HEK293 (cell line): ENCODE data around the gene STARD10.

Source experiments
- CTCF ChIA-PET: fragments of 350-600 bp; formaldehyde crosslinking; extraction: SDS; loops from one replicate; lab custom pipeline; 2021; ENCODE audit warnings: antibody characterized with exemption; lab: Yijun Ruan, JAX
- POLR2A ChIA-PET: fragments of 300-600 bp; formaldehyde crosslinking; extraction: SDS; loops from one replicate; lab custom pipeline; 2020; ENCODE audit warnings: antibody characterized with exemption, inconsistent platforms; lab: Yijun Ruan, JAX
- H3K27ac ChIP-seq: fragments of 200-500 bp; sonication (Bioruptor generic); 2 replicates; pipeline ENCODE4 v1.5.1; 2014; ENCODE audit warnings: low read depth, low read length, control low read depth, inconsistent platforms; ENCODE audit errors: extremely low read depth
- H3K36me3 ChIP-seq, 2 experiments: fragments of 200-500 bp in 1 of 2; sonication (Bioruptor generic) in 1 of 2; 1 replicate in 1 of 2; 2 replicates in 1 of 2; pipeline ENCODE4 v1.5.1; 2014 to 2017; ENCODE audit warnings: inconsistent platforms in 2 of 2, low read length in 2 of 2; ENCODE audit not compliant: control insufficient read depth in 2 of 2, insufficient read depth in 1 of 2
- H3K4me1 ChIP-seq: fragments of 200-500 bp; sonication (Bioruptor generic); 2 replicates; pipeline ENCODE4 v1.5.1; 2014; ENCODE audit warnings: mild to moderate bottlenecking, low read length, inconsistent platforms; ENCODE audit not compliant: control insufficient read depth, insufficient read depth
- H3K4me3 ChIP-seq: 2 replicates; pipeline ENCODE4 v1.5.1; 2011; ENCODE audit warnings: low read depth, mild to moderate bottlenecking, control low read depth, low read length, moderate library complexity
- H3K9me3 ChIP-seq: fragments of 200-500 bp; sonication (Bioruptor generic); 2 replicates; pipeline ENCODE4 v1.5.1; 2014; ENCODE audit warnings: low read depth, low read length, inconsistent platforms; ENCODE audit not compliant: control insufficient read depth, insufficient read depth
- AEBP2 ChIP-seq: fragments of 450-650 bp; formaldehyde crosslinking; IDR thresholded peaks from 2 replicates; pipeline ENCODE4 v1.5.1; 2016; ENCODE audit warnings: missing biosample characterization, missing genetic modification characterization, borderline replicate concordance
- GLIS1 ChIP-seq: fragments of 450-650 bp; formaldehyde crosslinking; IDR thresholded peaks from 2 replicates; pipeline ENCODE4 v1.5.1; 2016; ENCODE audit warnings: missing biosample characterization, missing genetic modification characterization
- GLIS2 ChIP-seq: fragments of 450-650 bp; formaldehyde crosslinking; IDR thresholded peaks from 2 replicates; pipeline ENCODE4 v1.5.1; 2016; ENCODE audit warnings: missing biosample characterization, missing genetic modification characterization
- HOXC10 ChIP-seq: sonication (generic); formaldehyde crosslinking; IDR thresholded peaks from 2 replicates; pipeline ENCODE4 v1.8.1; 2023; ENCODE audit warnings: mild to moderate bottlenecking, missing genetic modification reagents
- MZF1 ChIP-seq: fragments of 450-650 bp; formaldehyde crosslinking; IDR thresholded peaks from 2 replicates; pipeline ENCODE4 v1.5.1; 2017; ENCODE audit warnings: missing biosample characterization, missing genetic modification characterization, borderline replicate concordance
- PBX3 ChIP-seq: sonication (generic); formaldehyde crosslinking; IDR thresholded peaks from 2 replicates; pipeline ENCODE4 v1.8.1; 2022; ENCODE audit warnings: mild to moderate bottlenecking, moderate library complexity, missing genetic modification reagents
- SETDB1 ChIP-seq: IDR thresholded peaks from one replicate; pipeline ENCODE4 v1.6.1; 2017; ENCODE audit warnings: mild to moderate bottlenecking, low read length, moderate library complexity, mixed read lengths; ENCODE audit not compliant: insufficient read length
- WT1 ChIP-seq: fragments of 450-650 bp; formaldehyde crosslinking; IDR thresholded peaks from 2 replicates; pipeline ENCODE4 v1.5.1; 2016; ENCODE audit warnings: missing biosample characterization, missing genetic modification characterization
- ZBTB21 ChIP-seq: fragments of 450-650 bp; formaldehyde crosslinking; IDR thresholded peaks from 2 replicates; pipeline ENCODE4 v1.5.1; 2017; ENCODE audit warnings: missing biosample characterization, missing genetic modification characterization
- ZBTB48 ChIP-seq: fragments of 450-650 bp; formaldehyde crosslinking; IDR thresholded peaks from 2 replicates; pipeline ENCODE4 v1.5.1; 2016; ENCODE audit warnings: missing biosample characterization, missing genetic modification characterization
- ZEB2 ChIP-seq: fragments of 450-650 bp; formaldehyde crosslinking; IDR thresholded peaks from 2 replicates; pipeline ENCODE4 v1.5.1; 2016; ENCODE audit warnings: missing biosample characterization, missing genetic modification characterization
- ZFP3 ChIP-seq: fragments of 450-650 bp; formaldehyde crosslinking; IDR thresholded peaks from 2 replicates; pipeline ENCODE4 v1.5.1; 2016; ENCODE audit warnings: low read depth, missing biosample characterization, missing genetic modification characterization
- ZIC2 ChIP-seq: fragments of 450-650 bp; formaldehyde crosslinking; IDR thresholded peaks from 2 replicates; pipeline ENCODE4 v1.5.1; 2016; ENCODE audit warnings: missing biosample characterization, missing genetic modification characterization
- ZNF10 ChIP-seq: fragments of 450-650 bp; formaldehyde crosslinking; IDR thresholded peaks from 2 replicates; pipeline ENCODE4 v1.5.1; 2017; ENCODE audit warnings: missing biosample characterization, missing genetic modification characterization
- ZNF211 ChIP-seq: fragments of 450-650 bp; formaldehyde crosslinking; IDR thresholded peaks from 2 replicates; pipeline ENCODE4 v1.5.1; 2016; ENCODE audit warnings: low read depth, missing biosample characterization, missing genetic modification characterization
- ZNF23 ChIP-seq: fragments of 450-650 bp; formaldehyde crosslinking; IDR thresholded peaks from 2 replicates; pipeline ENCODE4 v1.5.1; 2016; ENCODE audit warnings: missing biosample characterization, missing genetic modification characterization, borderline replicate concordance
- ZNF324 ChIP-seq: fragments of 450-650 bp; formaldehyde crosslinking; IDR thresholded peaks from 2 replicates; pipeline ENCODE4 v1.5.1; 2016; ENCODE audit warnings: missing biosample characterization, missing genetic modification characterization
- ZNF335 ChIP-seq: fragments of 450-650 bp; formaldehyde crosslinking; conservative IDR thresholded peaks from 2 replicates; pipeline ENCODE4 v1.5.1; 2016; ENCODE audit warnings: missing biosample characterization, missing genetic modification characterization
- ZNF488 ChIP-seq: fragments of 450-650 bp; formaldehyde crosslinking; IDR thresholded peaks from 2 replicates; pipeline ENCODE4 v1.5.1; 2016; ENCODE audit warnings: missing biosample characterization, missing genetic modification characterization
- ZNF521 ChIP-seq: fragments of 450-650 bp; formaldehyde crosslinking; IDR thresholded peaks from 2 replicates; pipeline ENCODE4 v1.5.1; 2017; ENCODE audit warnings: missing biosample characterization, mild to moderate bottlenecking, missing genetic modification characterization
- ZNF529 ChIP-seq: fragments of 450-650 bp; formaldehyde crosslinking; IDR thresholded peaks from 2 replicates; pipeline ENCODE4 v1.5.1; 2017; ENCODE audit warnings: missing genetic modification characterization, missing biosample characterization; ENCODE audit not compliant: insufficient replicate concordance
- ZNF571 ChIP-seq: fragments of 450-650 bp; formaldehyde crosslinking; IDR thresholded peaks from 2 replicates; pipeline ENCODE4 v1.5.0; 2017; ENCODE audit warnings: missing biosample characterization, missing genetic modification characterization
- ZNF677 ChIP-seq: fragments of 450-650 bp; IDR thresholded peaks from 2 replicates; pipeline ENCODE4 v1.5.0; 2018; ENCODE audit warnings: missing biosample characterization, mild to moderate bottlenecking, missing genetic modification characterization, moderate library complexity
- ZNF704 ChIP-seq: fragments of 450-650 bp; formaldehyde crosslinking; IDR thresholded peaks from 2 replicates; pipeline ENCODE4 v1.5.1; 2016; ENCODE audit warnings: missing biosample characterization, missing genetic modification characterization
- ZNF707 ChIP-seq: fragments of 450-650 bp; formaldehyde crosslinking; IDR thresholded peaks from 2 replicates; pipeline ENCODE4 v1.5.1; 2016; ENCODE audit warnings: missing biosample characterization, missing genetic modification characterization

Gene STARD10

GRCh38 chr11:72787216-72788104 lies 6.4 kb downstream of the STARD10 start:
- no peaks in the 10 kb centered on the region for H3K36me3 ChIP-seq
- no peak overlapping the region for H3K27ac ChIP-seq
- H3K9me3 ChIP-seq: no peaks in the 10 kb centered on the region
- no peaks in the 10 kb centered on the region for H3K4me1 ChIP-seq
- no peak overlapping the region for H3K4me3 ChIP-seq
- CTCF ChIA-PET: interaction anchor here (0.7 kb wide), 1 partner anchor 74 kb away, joined by 3 read pairs; no protein-coding TSS in a partner anchor
- TF ChIP-seq ZNF488 (tag by site-specific recombination) (no peak), MZF1 (peak; percentile 78; the same call in 1 of the 2 replicates), ZNF521 (tag by site-specific recombination) (no peak), ZNF529 (tag by site-specific recombination) (no peak), GLIS1 (tag by site-specific recombination) (0 out of 2 replicates have a peak, but pooled peaks have one; percentile 24), ZIC2 (tag by site-specific recombination) (peak; percentile 46; the same call in 1 of the 2 replicates), ZNF335 (peak; percentile 42)
- POLR2A ChIA-PET: interaction anchor here (1.0 kb wide), 1 partner anchor 62 kb away, joined by 5 read pairs; no protein-coding TSS in a partner anchor

- Histone ChIP-seq H3K9me3 (no peaks in the 10 kb centered on the region), H3K36me3 (no peaks in the 10 kb centered on the region), H3K4me1 (no peaks in the 10 kb centered on the region)
- TF ChIP-seq PBX3 (CRISPR knock-in tag) (no peak), ZNF521 (tag by site-specific recombination) (no peak), ZNF324 (tag by site-specific recombination) (no peak), ZEB2 (tag by site-specific recombination) (no peak), ZNF10 (tag by site-specific recombination) (no peak), ZNF211 (tag by site-specific recombination) (no peak), AEBP2 (tag by site-specific recombination) (no peak), ZNF677 (tag by site-specific recombination) (no peak)
- TF ChIP-seq, all 188 proteins: peak for 0
- CTCF ChIA-PET: interaction anchor here (0.7 kb wide), 1 partner anchor 73 kb away, joined by 3 read pairs; no protein-coding TSS in a partner anchor
- POLR2A ChIA-PET: interaction anchor here (1.0 kb wide), 1 partner anchor 61 kb away, joined by 5 read pairs; no protein-coding TSS in a partner anchor
- no peak overlapping the region for H3K4me3 ChIP-seq
- H3K27ac ChIP-seq: no peak overlapping the region
Measured at GRCh38 chr11:72786305-72787215, 7.3 kb downstream of the STARD10 start.

GRCh38 chr11:72784662-72785061 lies 9.2 kb downstream of the STARD10 start:
- Histone ChIP-seq H3K4me3 (no peak overlapping the region), H3K36me3 (peaks cover 0 to 3% of the 10 kb centered on the region in 2 experiments; a peak in 1 of 3 replicates), H3K27ac (no peak overlapping the region), H3K4me1 (no peaks in the 10 kb centered on the region), H3K9me3 (no peaks in the 10 kb centered on the region)
- POLR2A ChIA-PET: no interaction called here
- CTCF ChIA-PET: no interaction called here
- TF ChIP-seq ZBTB21: no peak
- no peak for TF ChIP-seq ZFP3 (tag by site-specific recombination)
- TF ChIP-seq ZNF704: no peak
- no peak for TF ChIP-seq WT1
- TF ChIP-seq HOXC10 (CRISPR knock-in tag): no peak
- TF ChIP-seq ZNF571 (tag by site-specific recombination): no peak
- TF ChIP-seq ZNF707 (tag by site-specific recombination): no peak
- no peak for TF ChIP-seq GLIS2
- no peak for TF ChIP-seq SETDB1
- TF ChIP-seq ZNF23 (tag by site-specific recombination): no peak
- no peak for TF ChIP-seq ZBTB48 (tag by site-specific recombination)
